Heart left ventricle (tissue), 13 donors: ENCODE measurements around the gene TTYH1.

Experiments used
- CTCF ChIP-seq, 12 donors: fragments of 200-600 bp; sonication (generic) in 4 of 12; IDR thresholded peaks; one replicate each; pipeline versions ENCODE4 v1.5.0 to v1.8.0; 2018 to 2022; ENCODE audit warnings: antibody characterized with exemption in 12 of 12, mild to moderate bottlenecking in 5 of 12
- POLR2A ChIP-seq, 2 donors: fragments of 450-650 bp; IDR thresholded peaks; one replicate each; pipeline ENCODE4 v1.6.1; 2017; ENCODE audit warnings: antibody characterized with exemption in 2 of 2, mild to moderate bottlenecking in 2 of 2, moderate library complexity in 2 of 2
- donor health status: ischemic (EF 13 %, LVEDD 7.1; RV severe dilation, severe dysfunction).
- donor health status: DM: no; HTN: yes; CAD: no.
- donor health status: DM: no; HTN: no; CAD: no.
- donor health status: ischemic (EF 25% LVEDD 6.9; RV normal size, moderate dysfunction).
- donor health status: ischemic (EF 25% LVEDD 5.7; RV mildly dilated, moderate dysfunction).
- donor health status: ischemic (EF 35%, LVEDD 5.7; RV mildly dilated, moderate dysfunction).
- donor health status: nonischemic (EF 11% LVEDD 7.7; RV severe dilation, severe dysfunction).
- donor health status: DM: yes; HTN: yes; CAD: no.
- donor health status: PGD.
- donor health status: ischemic (EF 29% LVEDD 5.4; RV normal size, mild dysfunction).
- donor health status: nonischemic (EF 23%, LVEDD 6.1; RV moderate dilation, normal function).

GRCh38 chr19:54424660-54425381 is 9.6 kb downstream of the TTYH1 start:
- no peak for TF ChIP-seq CTCF (IDR thresholded peaks at IDR 0.05)
- no peak for TF ChIP-seq POLR2A (IDR thresholded peaks at IDR 0.05)
